DND-41 (cell line): ENCODE data around the gene GLP2R.

ENCODE experiments used
- ATAC-seq: fragments of 200-7000 bp; cut with Tn5 transposase; 3 replicates; pipeline ENCODE4 v1.9.1; 2021; ENCODE audit warnings: low read depth; ENCODE audit not compliant: insufficient read depth
- DNase-seq: peaks from one replicate; pipeline ENCODE4 v3.0.0-alpha.2; 2020
- H2AFZ ChIP-seq: 2 replicates; pipeline ENCODE4 v1.6.0; 2012; ENCODE audit warnings: low read depth, low read length
- H3K27ac ChIP-seq: 2 replicates; pipeline ENCODE4 v1.5.1; 2012; ENCODE audit warnings: low read length, inconsistent platforms
- H3K27me3 ChIP-seq: fragments of 200-600 bp; sonication (generic); 2 replicates; pipeline ENCODE4 v1.6.0; 2012; ENCODE audit warnings: low read length, mild to moderate bottlenecking, inconsistent platforms; ENCODE audit not compliant: insufficient read depth, poor library complexity
- H3K36me3 ChIP-seq: 2 replicates; pipeline ENCODE4 v1.5.1; 2012; ENCODE audit warnings: low read length, inconsistent platforms; ENCODE audit not compliant: insufficient read depth
- H3K4me1 ChIP-seq: 2 replicates; pipeline ENCODE4 v1.5.1; 2012; ENCODE audit warnings: mild to moderate bottlenecking, low read length; ENCODE audit not compliant: insufficient read depth
- H3K4me2 ChIP-seq: 2 replicates; pipeline ENCODE4 v1.6.0; 2012; ENCODE audit warnings: mild to moderate bottlenecking, moderate library complexity, low read length, inconsistent platforms; ENCODE audit not compliant: insufficient read depth
- H3K4me3 ChIP-seq, 2 experiments: fragments of 200-600 bp in 1 of 2; shearing (Covaris generic) in 1 of 2; 2 replicates each; pipeline ENCODE4 v1.5.1; 2012 to 2016; ENCODE audit warnings: inconsistent platforms in 2 of 2, low read length in 2 of 2, mild to moderate bottlenecking in 2 of 2, low read depth in 1 of 2, moderate library complexity in 1 of 2
- H3K79me2 ChIP-seq: 2 replicates; pipeline ENCODE4 v1.6.0; 2012; ENCODE audit warnings: low read length, inconsistent platforms; ENCODE audit not compliant: insufficient read depth
- H3K9ac ChIP-seq: 2 replicates; pipeline ENCODE4 v1.6.0; 2012; ENCODE audit warnings: low read depth, mild to moderate bottlenecking, inconsistent platforms, low read length, moderate library complexity
- H3K9me3 ChIP-seq: 2 replicates; pipeline ENCODE4 v1.5.1; 2012; ENCODE audit warnings: low read length, moderate library complexity, mild to moderate bottlenecking, inconsistent platforms; ENCODE audit not compliant: insufficient read depth, severe bottlenecking
- H4K20me1 ChIP-seq: 2 replicates; pipeline ENCODE4 v1.6.0; 2012; ENCODE audit warnings: low read length; ENCODE audit not compliant: insufficient read depth
- CTCF ChIP-seq: IDR thresholded peaks from 2 replicates; pipeline ENCODE4 v1.5.1; 2012; ENCODE audit warnings: borderline replicate concordance, low read length, moderate library complexity, mild to moderate bottlenecking; ENCODE audit not compliant: poor library complexity, severe bottlenecking; ENCODE audit errors: extremely low read depth
- EZH2 ChIP-seq: IDR thresholded peaks from 3 replicates; pipeline ENCODE4 v1.6.1; 2012; ENCODE audit warnings: borderline replicate concordance, low read depth, mild to moderate bottlenecking, moderate library complexity, low read length, inconsistent platforms; ENCODE audit not compliant: severe bottlenecking

GLP2R gene

GRCh38 chr17:9904277-9905077 is 78.8 kb downstream of the GLP2R start:
- ATAC-seq: no peak
- Histone ChIP-seq H3K4me2 (no peak overlapping the region), H4K20me1 (peaks cover 4% of the 10 kb centered on the region), H3K4me3 (no peak overlapping the region), H3K9ac (no peak overlapping the region), H2AFZ (no peak overlapping the region), H3K27me3 (peaks cover 5% of the 10 kb centered on the region), H3K27ac (no peak overlapping the region), H3K9me3 (no peaks in the 10 kb centered on the region), H3K36me3 (no peaks in the 10 kb centered on the region), H3K79me2 (no peaks in the 10 kb centered on the region), H3K4me1 (no peaks in the 10 kb centered on the region)
- no peak for DNase-seq
- TF ChIP-seq EZH2 (no peak), CTCF (no peak)

GRCh38 chr17:9905078-9905415 is 79.3 kb downstream of the GLP2R start, which contains the start of gene RCVRN:
RCVRN (minus strand) TSS chr17:9905271; CDS start chr17:9905180, 91 bp downstream.
- Histone ChIP-seq H3K79me2 (no peaks in the 10 kb centered on the region), H3K4me2 (no peak within 1 kb of the TSS)

GRCh38 chr17:9905902-9906301 is 80.2 kb downstream of the GLP2R start:
- peak; percentile 66; the same call in 2 of the 3 replicates for ATAC-seq

More at GRCh38 chr17:9905078-9905415, 79.3 kb downstream of the GLP2R start, which contains the start of gene RCVRN:
- Histone ChIP-seq H3K4me3 (no peak within 1 kb of the TSS), H3K9me3 (no peaks in the 10 kb centered on the region), H4K20me1 (peaks cover 4% of the 10 kb centered on the region), H3K36me3 (no peaks in the 10 kb centered on the region), H3K9ac (no peak within 1 kb of the TSS), H2AFZ (no peak within 1 kb of the TSS), H3K27ac (no peak within 1 kb of the TSS), H3K27me3 (peaks cover 5% of the 10 kb centered on the region), H3K4me1 (no peaks in the 10 kb centered on the region)
- ATAC-seq (no peak), DNase-seq (no peak)
- no peak for TF ChIP-seq CTCF
- TF ChIP-seq EZH2: no peak

More at GRCh38 chr17:9905902-9906301, 80.2 kb downstream of the GLP2R start:
- H3K9me3 ChIP-seq: no peaks in the 10 kb centered on the region
- H3K79me2 ChIP-seq: no peaks in the 10 kb centered on the region
- H2AFZ ChIP-seq: no peak overlapping the region
- DNase-seq: peak; percentile 48
- H3K27me3 ChIP-seq: peaks cover 5% of the 10 kb centered on the region
- H3K27ac ChIP-seq: no peak overlapping the region
- H3K36me3 ChIP-seq: no peaks in the 10 kb centered on the region
- no peak overlapping the region for H3K4me2 ChIP-seq
- H4K20me1 ChIP-seq: peaks cover 4% of the 10 kb centered on the region
- H3K4me3 ChIP-seq: no peak overlapping the region
- H3K4me1 ChIP-seq: no peaks in the 10 kb centered on the region
- no peak overlapping the region for H3K9ac ChIP-seq
- TF ChIP-seq EZH2 (no peak), CTCF (peak; percentile 81)
